GM12878 (cell line): ENCODE data around the gene SLC34A3.

Source experiments
- BCLAF1 ChIP-seq: fragments of 450-650 bp; IDR thresholded peaks from 2 replicates; pipeline ENCODE4 v1.6.1; 2017; ENCODE audit warnings: antibody characterized with exemption, mild to moderate bottlenecking, moderate library complexity
- CHD2 ChIP-seq: IDR thresholded peaks from 2 replicates; pipeline ENCODE4 v1.6.1; 2011; ENCODE audit warnings: low read depth, low read length, improper control_type of control experiment, borderline replicate concordance
- CTCF ChIP-seq, 3 experiments: IDR thresholded peaks in 2 of 3; conservative IDR thresholded peaks in 1 of 3; 2 replicates each; pipeline ENCODE4 v1.5.1; 2011; ENCODE audit warnings: low read depth in 3 of 3, low read length in 3 of 3, mild to moderate bottlenecking in 3 of 3, control low read depth in 2 of 3, moderate library complexity in 2 of 3, inconsistent platforms in 1 of 3, mixed read lengths in 1 of 3; ENCODE audit not compliant: control insufficient read depth in 2 of 3, insufficient read depth in 1 of 3; ENCODE audit errors: extremely low read depth in 1 of 3
- EP300 ChIP-seq, 2 experiments: fragments of 150-350 bp in 1 of 2; IDR thresholded peaks; 2 replicates each; pipeline ENCODE4 v1.6.1; 2011 to 2012; ENCODE audit warnings: low read depth in 2 of 2, low read length in 2 of 2, borderline replicate concordance in 1 of 2, improper control_type of control experiment in 1 of 2, inconsistent platforms in 1 of 2; ENCODE audit not compliant: control insufficient read depth in 1 of 2
- MAX ChIP-seq: IDR thresholded peaks from 2 replicates; pipeline ENCODE4 v1.6.1; 2012; ENCODE audit warnings: low read depth, low read length, improper control_type of control experiment
- NFIC ChIP-seq: IDR thresholded peaks from 2 replicates; pipeline ENCODE4 v1.6.1; 2012; ENCODE audit warnings: low read depth, mild to moderate bottlenecking, inconsistent platforms, low read length, moderate library complexity
- NR2C2 ChIP-seq: IDR thresholded peaks from 2 replicates; pipeline ENCODE4 v1.6.1; 2011; ENCODE audit warnings: borderline replicate concordance, low read depth; ENCODE audit not compliant: control insufficient read depth, insufficient read length
- NRF1 ChIP-seq: conservative IDR thresholded peaks from 2 replicates; pipeline ENCODE4 v1.6.1; 2011; ENCODE audit warnings: mild to moderate bottlenecking, low read depth, low read length, improper control_type of control experiment
- POLR2A ChIP-seq: IDR thresholded peaks from 2 replicates; pipeline ENCODE4 v1.6.1; 2011; ENCODE audit warnings: low read depth, mild to moderate bottlenecking, low read length
- RAD21 ChIP-seq: IDR thresholded peaks from 2 replicates; pipeline ENCODE4 v1.6.1; 2011; ENCODE audit warnings: mild to moderate bottlenecking, low read depth, low read length, moderate library complexity; ENCODE audit not compliant: insufficient read depth
- REST ChIP-seq: IDR thresholded peaks from 2 replicates; pipeline ENCODE4 v1.6.1; 2012; ENCODE audit warnings: mild to moderate bottlenecking, low read depth, low read length
- SMC3 ChIP-seq: IDR thresholded peaks from 2 replicates; pipeline ENCODE4 v1.6.1; 2011; ENCODE audit warnings: low read length, improper control_type of control experiment, borderline replicate concordance
- TAF1 ChIP-seq: IDR thresholded peaks from 2 replicates; pipeline ENCODE4 v1.6.1; 2011; ENCODE audit warnings: mild to moderate bottlenecking, low read depth, low read length, borderline replicate concordance

- no peak for TF ChIP-seq MAX
- no peak for TF ChIP-seq NFIC
- TF ChIP-seq REST = no peak
- TF ChIP-seq CTCF (IDR thresholded peaks at IDR 0.05 in 2 of 3, conservative IDR thresholded peaks at IDR 0.05 in 1 of 3; ENCODE audit: control insufficient read depth in 2 of 3, extremely low read depth in 1 of 3, insufficient read depth in 1 of 3, low read depth in 3 of 3, low read length in 3 of 3) = no peak
- TF ChIP-seq CHD2 = no peak; the same call in 1 of the 2 replicates
- TF ChIP-seq TAF1 = no peak
- no peak for TF ChIP-seq RAD21
- TF ChIP-seq SMC3 = no peak
- TF ChIP-seq NR2C2 = no peak
- TF ChIP-seq BCLAF1 = no peak
- no peak for TF ChIP-seq NRF1
- no peak for TF ChIP-seq POLR2A
- no peak for TF ChIP-seq EP300 (IDR thresholded peaks at IDR 0.05; ENCODE audit: borderline replicate concordance in 1 of 2, control insufficient read depth in 1 of 2, low read depth in 2 of 2, low read length in 2 of 2)
Measured at GRCh38 chr9:137276473-137277328, 46.0 kb downstream of the SLC34A3 start.
